ENCODE data around the gene ITPRIPL1. TPM values are rescaled to one million over a fixed set of nuclear protein-coding genes. Genes with fewer than 3 reads are reported as not detected.

Gene ITPRIPL1
- total RNA-seq, 1 donor from 2014 or later = 1.6 TPM

DNA sequence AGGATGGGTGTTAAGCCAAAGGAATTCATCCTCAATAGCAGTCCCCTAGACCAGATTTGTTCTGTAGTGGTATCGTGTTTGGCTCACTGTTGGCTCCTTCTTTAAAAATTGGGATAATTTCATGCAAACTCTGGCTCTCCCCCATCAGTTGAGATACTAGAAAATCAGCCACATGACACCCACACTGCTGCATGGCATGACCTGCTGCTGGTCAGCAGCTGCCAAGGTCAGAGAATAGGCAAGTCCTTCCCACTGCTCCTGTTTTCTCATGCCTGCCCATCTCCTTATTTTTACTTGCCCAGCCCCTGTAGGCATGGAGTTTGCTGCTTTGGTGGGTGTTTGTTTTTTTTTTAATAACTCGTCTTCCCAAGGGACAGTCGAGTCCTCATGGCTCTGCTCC, 18.7 kb upstream of the ITPRIPL1 start:
- Histone ChIP-seq H3K4me3 (ENCODE audit: low read depth, low read length) (peak overlapping the region; percentile 95), H3K36me3 (ENCODE audit: control insufficient read depth, insufficient read depth, low read length) (peaks cover 9% of the 10 kb centered on the region), H3K27me3 (ENCODE audit: control insufficient read depth, insufficient read depth, low read length) (no peaks in the 10 kb centered on the region)
- DNase-seq (ENCODE audit: low read depth) = no peak
- no peak for FAIRE-seq
- TF ChIP-seq CTCF (IDR thresholded peaks at IDR 0.05; ENCODE audit: insufficient read depth, low read length, severe bottlenecking) = no peak

DNA sequence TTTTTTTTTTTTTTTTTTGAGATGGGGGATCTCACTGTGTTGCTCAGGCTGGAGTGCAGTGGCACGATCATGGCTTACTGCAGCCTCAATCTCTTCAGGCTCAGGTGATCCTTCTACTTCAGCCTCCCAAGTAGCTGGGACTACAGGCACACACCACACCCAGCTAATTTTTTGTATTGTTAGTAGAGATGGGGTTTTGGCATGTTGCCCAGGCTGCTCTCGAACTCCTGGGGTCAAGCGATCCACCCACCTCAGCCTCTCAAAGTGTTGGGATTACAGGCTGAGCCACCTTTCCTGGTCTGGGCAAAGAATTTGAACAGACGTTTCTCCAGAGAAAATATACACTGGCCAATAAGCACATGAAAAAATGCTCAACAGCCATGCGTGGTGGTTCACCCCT, 16.9 kb upstream of the ITPRIPL1 start:
- H3K27me3 ChIP-seq (ENCODE audit: control insufficient read depth, insufficient read depth, low read length) = no peaks in the 10 kb centered on the region
- H3K36me3 ChIP-seq (ENCODE audit: control insufficient read depth, insufficient read depth, low read length) = peaks cover 1% of the 10 kb centered on the region
- no peak for DNase-seq (ENCODE audit: low read depth)
- no peak overlapping the region for H3K4me3 ChIP-seq (ENCODE audit: low read depth, low read length)
- no peak for TF ChIP-seq CTCF (IDR thresholded peaks at IDR 0.05; ENCODE audit: insufficient read depth, low read length, severe bottlenecking)
- no peak for FAIRE-seq

GRCh38 chr2:96315005-96315399, 10.1 kb upstream of the ITPRIPL1 start:
- no peak overlapping the region for H3K4me3 ChIP-seq (ENCODE audit: low read depth, low read length)
- no peak for DNase-seq (ENCODE audit: low read depth)
- TF ChIP-seq CTCF (IDR thresholded peaks at IDR 0.05; ENCODE audit: insufficient read depth, low read length, severe bottlenecking) = no peak
- H3K36me3 ChIP-seq (ENCODE audit: control insufficient read depth, insufficient read depth, low read length) = no peaks in the 10 kb centered on the region
- no peaks in the 10 kb centered on the region for H3K27me3 ChIP-seq (ENCODE audit: control insufficient read depth, insufficient read depth, low read length)
- no peak for FAIRE-seq

- no peak for FAIRE-seq
Measured at GRCh38 chr2:96315400-96316071, 9.6 kb upstream of the ITPRIPL1 start.

GRCh38 chr2:96316999-96317398, 8.1 kb upstream of the ITPRIPL1 start:
- TF ChIP-seq CTCF (IDR thresholded peaks at IDR 0.05; ENCODE audit: insufficient read depth, low read length, severe bottlenecking) = no peak
- Histone ChIP-seq H3K27me3 (ENCODE audit: control insufficient read depth, insufficient read depth, low read length) (peaks cover 1% of the 10 kb centered on the region), H3K4me3 (ENCODE audit: low read depth, low read length) (no peak overlapping the region), H3K36me3 (ENCODE audit: control insufficient read depth, insufficient read depth, low read length) (no peaks in the 10 kb centered on the region)
- no peak for FAIRE-seq
- no peak for DNase-seq (ENCODE audit: low read depth)

More at GRCh38 chr2:96315400-96316071, 9.6 kb upstream of the ITPRIPL1 start:
- Histone ChIP-seq H3K36me3 (ENCODE audit: control insufficient read depth, insufficient read depth, low read length) (no peaks in the 10 kb centered on the region), H3K27me3 (ENCODE audit: control insufficient read depth, insufficient read depth, low read length) (no peaks in the 10 kb centered on the region), H3K4me3 (ENCODE audit: low read depth, low read length) (no peak overlapping the region)
- DNase-seq (ENCODE audit: low read depth) = peak; percentile 41
- TF ChIP-seq CTCF (IDR thresholded peaks at IDR 0.05; ENCODE audit: insufficient read depth, low read length, severe bottlenecking) = no peak

GRCh38 chr2:96317584-96317997, 7.5 kb upstream of the ITPRIPL1 start:
- no peak for FAIRE-seq
- H3K36me3 ChIP-seq (ENCODE audit: control insufficient read depth, insufficient read depth, low read length) = no peaks in the 10 kb centered on the region
- H3K27me3 ChIP-seq (ENCODE audit: control insufficient read depth, insufficient read depth, low read length) = peaks cover 2% of the 10 kb centered on the region
- H3K4me3 ChIP-seq (ENCODE audit: low read depth, low read length) = no peak overlapping the region
- no peak for TF ChIP-seq CTCF (IDR thresholded peaks at IDR 0.05; ENCODE audit: insufficient read depth, low read length, severe bottlenecking)
- DNase-seq (ENCODE audit: low read depth) = no peak

Data from bronchial epithelial cell (primary cell).